Measurements from ENCODE around the gene HYAL3. TPM values are rescaled to one million over a fixed set of nuclear protein-coding genes. Genes with fewer than 3 reads are reported as not detected.

Gene HYAL3
- total RNA-seq, 1 experiment from 2014 or later: 10.3 TPM

GRCh38 chr3:50340448-50341329 lies 41.5 kb upstream of the HYAL3 start, which contains the start of gene RASSF1:
RASSF1 (minus strand) TSS chr3:50340836; CDS start chr3:50340805, 31 bp downstream.
- intact Hi-C loops (cut with micrococcal nuclease): no loop called here
- Histone ChIP-seq H3K9ac (ENCODE audit: low read length) (peak within 1 kb of the TSS; percentile 98), H3K36me3 (ENCODE audit: control insufficient read depth in 1 of 2, insufficient read depth in 2 of 2, low read length in 2 of 2) (peaks cover 0 to 3% of the 10 kb centered on the region in 2 experiments; a peak in 1 of 4 replicates), H3K4me3 (replicated peaks in 1 of 2; ENCODE audit: low read depth in 1 of 2, low read length in 2 of 2) (peak within 1 kb of the TSS; percentile 62 to 89), H3K27ac (ENCODE audit: low read depth, low read length) (peak within 1 kb of the TSS; percentile 82), H3K4me1 (ENCODE audit: control insufficient read depth in 1 of 2, insufficient read depth in 2 of 2, low read length in 2 of 2) (peaks cover 28 to 59% of the 10 kb centered on the region in 2 experiments), H3K4me2 (ENCODE audit: low read length) (peak within 1 kb of the TSS; percentile 95), H2AFZ (ENCODE audit: low read depth, low read length, poor library complexity, severe bottlenecking) (no peak within 1 kb of the TSS), H3K9me2 (ENCODE audit: insufficient read depth) (no peaks in the 10 kb centered on the region), H3K9me3 (ENCODE audit: control insufficient read depth in 1 of 2, insufficient read depth in 1 of 2, low read depth in 1 of 2, low read length in 2 of 2) (no peaks in the 10 kb centered on the region), H3K27me3 (ENCODE audit: insufficient read depth, low read length) (no peaks in the 10 kb centered on the region), H4K20me1 (ENCODE audit: insufficient read depth) (no peaks in the 10 kb centered on the region), H3K79me2 (ENCODE audit: insufficient read depth, low read length) (peaks cover 36% of the 10 kb centered on the region)
- no peak for TF ChIP-seq EZH2 (IDR thresholded peaks at IDR 0.05)
- TF ChIP-seq SP1 (IDR thresholded peaks at IDR 0.05; ENCODE audit: low read depth): no peak
- TF ChIP-seq ZBTB33 (IDR thresholded peaks at IDR 0.05; ENCODE audit: extremely low read depth, insufficient replicate concordance, low read length): no peak
- peak; percentile 85 for TF ChIP-seq POLR2AphosphoS5 (IDR thresholded peaks at IDR 0.05; ENCODE audit: low read depth, low read length)
- no peak for TF ChIP-seq RAD21 (IDR thresholded peaks at IDR 0.05; ENCODE audit: low read depth)
- peak; percentile 81 for TF ChIP-seq POLR2A (IDR thresholded peaks at IDR 0.05; ENCODE audit: borderline replicate concordance, extremely low read depth, insufficient read depth, insufficient read length)
- TF ChIP-seq SIN3A (IDR thresholded peaks at IDR 0.05; ENCODE audit: low read depth): no peak
- no peak for TF ChIP-seq JUND (IDR thresholded peaks at IDR 0.05)
- peak; percentile 20 for TF ChIP-seq YY1 (IDR thresholded peaks at IDR 0.05; ENCODE audit: extremely low read depth, insufficient replicate concordance, low read depth, low read length)
- no peak for TF ChIP-seq EGR1 (IDR thresholded peaks at IDR 0.05; ENCODE audit: low read depth)
- no peak for TF ChIP-seq ZNF274 (IDR thresholded peaks at IDR 0.05; ENCODE audit: low read depth, low read length)
- peak; percentile 96 for TF ChIP-seq ZFX (IDR thresholded peaks at IDR 0.05)
- TF ChIP-seq TCF7L2 (IDR thresholded peaks at IDR 0.05; ENCODE audit: borderline replicate concordance, extremely low read depth, insufficient read depth, insufficient read length): peak; percentile 6
- ChIA-PET RAD21 (ENCODE audit: low non-redundant PET in 1 of 2, low total read pairs in 2 of 2, uncharacterized antibody in 2 of 2, unreplicated experiment in 2 of 2) (interaction anchor here in 1 of 2 experiments (0.5 kb wide), 1 partner anchor 114 kb away, joined by 4 read pairs; no protein-coding TSS in a partner anchor), CTCF (interaction anchor here (0.8 to 1.1 kb wide), 3 partner anchors 10 to 19 kb away, joined by 4 to 6 read pairs (median 5); partner anchors contain the start of gene NPRL2), POLR2A (interaction anchor here (0.8 to 1.3 kb wide), 4 partner anchors 10 to 41 kb away, joined by 3 to 11 read pairs (median 4); partner anchors contain the start of genes CYB561D2, HYAL3, NAA80 and NPRL2)
- BruUV-seq (replicated peaks): no TSS peak
- ATAC-seq (peak; percentile 55), DNase-seq (ENCODE audit: low read depth, low spot score) (no peak)

Measured in HCT116 (cell line).